Measurements from ENCODE around the gene ACTMAP.

The ACTMAP gene

DNA sequence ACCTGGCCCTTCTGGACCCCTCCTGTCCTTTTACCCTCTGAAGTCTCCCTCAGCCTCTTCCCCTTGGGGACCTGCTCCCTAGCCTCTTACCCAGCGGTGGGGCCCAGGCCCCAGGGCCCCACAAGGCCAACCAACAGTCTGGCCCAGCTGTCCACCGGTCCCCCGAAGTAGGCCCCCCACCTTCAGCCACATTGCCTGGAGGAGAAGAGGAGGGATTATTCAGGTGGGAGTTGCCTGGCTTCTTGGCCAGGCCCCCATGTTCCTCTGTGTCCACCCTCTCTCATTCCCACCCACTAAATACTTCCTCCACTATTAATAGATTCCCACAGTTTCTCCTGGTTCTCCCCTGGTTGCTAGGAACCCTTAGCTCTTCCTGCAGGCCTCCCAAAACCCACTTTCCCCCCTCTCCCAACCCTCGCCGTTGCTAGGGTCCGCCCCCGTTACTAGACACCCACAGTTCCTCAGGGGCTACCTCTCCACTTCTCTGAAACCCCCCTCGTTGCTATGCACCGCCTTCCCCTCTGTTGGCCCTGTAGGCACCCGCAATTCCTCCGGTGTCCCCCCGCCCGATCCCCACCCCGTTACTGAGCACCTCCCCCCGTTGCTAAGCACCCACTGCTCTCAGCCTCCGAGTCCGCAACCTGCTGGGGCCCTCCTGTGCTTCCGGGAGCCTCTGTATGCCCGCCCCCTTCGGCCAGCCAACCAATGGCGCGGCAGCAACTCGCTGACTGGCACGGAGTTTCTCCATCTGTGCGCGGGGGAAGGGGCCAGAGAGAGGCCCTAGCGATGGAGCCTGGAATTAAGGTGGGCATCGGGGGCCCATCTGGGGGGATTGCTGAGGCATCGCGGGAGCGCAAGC, 35.6 kb downstream of the ACTMAP start (continued):
- TF ChIP-seq, protein P1, sequence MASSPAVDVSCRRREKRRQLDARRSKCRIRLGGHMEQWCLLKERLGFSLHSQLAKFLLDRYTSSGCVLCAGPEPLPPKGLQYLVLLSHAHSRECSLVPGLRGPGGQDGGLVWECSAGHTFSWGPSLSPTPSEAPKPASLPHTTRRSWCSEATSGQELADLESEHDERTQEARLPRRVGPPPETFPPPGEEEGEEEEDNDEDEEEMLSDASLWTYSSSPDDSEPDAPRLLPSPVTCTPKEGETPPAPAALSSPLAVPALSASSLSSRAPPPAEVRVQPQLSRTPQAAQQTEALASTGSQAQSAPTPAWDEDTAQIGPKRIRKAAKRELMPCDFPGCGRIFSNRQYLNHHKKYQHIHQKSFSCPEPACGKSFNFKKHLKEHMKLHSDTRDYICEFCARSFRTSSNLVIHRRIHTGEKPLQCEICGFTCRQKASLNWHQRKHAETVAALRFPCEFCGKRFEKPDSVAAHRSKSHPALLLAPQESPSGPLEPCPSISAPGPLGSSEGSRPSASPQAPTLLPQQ (tag by site-specific recombination; IDR thresholded peaks at IDR 0.05), result peak; percentile 93
- TF ChIP-seq MYNN (tag by site-specific recombination; IDR thresholded peaks at IDR 0.05; ENCODE audit: borderline replicate concordance) (peak; percentile 93), KLF8 (tag by site-specific recombination; IDR thresholded peaks at IDR 0.05) (peak; percentile 27; the same call in 1 of the 2 replicates), ZNF660 (tag by site-specific recombination; IDR thresholded peaks at IDR 0.05) (peak; percentile 20; the same call in 1 of the 2 replicates), KLF1 (tag by site-specific recombination; IDR thresholded peaks at IDR 0.05) (peak; percentile 82), GLIS2 (tag by site-specific recombination; IDR thresholded peaks at IDR 0.05) (peak; percentile 96), ZNF768 (tag by site-specific recombination; IDR thresholded peaks at IDR 0.05) (no peak)
- TF ChIP-seq, protein P2, sequence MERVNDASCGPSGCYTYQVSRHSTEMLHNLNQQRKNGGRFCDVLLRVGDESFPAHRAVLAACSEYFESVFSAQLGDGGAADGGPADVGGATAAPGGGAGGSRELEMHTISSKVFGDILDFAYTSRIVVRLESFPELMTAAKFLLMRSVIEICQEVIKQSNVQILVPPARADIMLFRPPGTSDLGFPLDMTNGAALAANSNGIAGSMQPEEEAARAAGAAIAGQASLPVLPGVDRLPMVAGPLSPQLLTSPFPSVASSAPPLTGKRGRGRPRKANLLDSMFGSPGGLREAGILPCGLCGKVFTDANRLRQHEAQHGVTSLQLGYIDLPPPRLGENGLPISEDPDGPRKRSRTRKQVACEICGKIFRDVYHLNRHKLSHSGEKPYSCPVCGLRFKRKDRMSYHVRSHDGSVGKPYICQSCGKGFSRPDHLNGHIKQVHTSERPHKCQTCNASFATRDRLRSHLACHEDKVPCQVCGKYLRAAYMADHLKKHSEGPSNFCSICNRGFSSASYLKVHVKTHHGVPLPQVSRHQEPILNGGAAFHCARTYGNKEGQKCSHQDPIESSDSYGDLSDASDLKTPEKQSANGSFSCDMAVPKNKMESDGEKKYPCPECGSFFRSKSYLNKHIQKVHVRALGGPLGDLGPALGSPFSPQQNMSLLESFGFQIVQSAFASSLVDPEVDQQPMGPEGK (tag by site-specific recombination; IDR thresholded peaks at IDR 0.05), result peak; percentile 77; the same call in 1 of the 2 replicates

DNA sequence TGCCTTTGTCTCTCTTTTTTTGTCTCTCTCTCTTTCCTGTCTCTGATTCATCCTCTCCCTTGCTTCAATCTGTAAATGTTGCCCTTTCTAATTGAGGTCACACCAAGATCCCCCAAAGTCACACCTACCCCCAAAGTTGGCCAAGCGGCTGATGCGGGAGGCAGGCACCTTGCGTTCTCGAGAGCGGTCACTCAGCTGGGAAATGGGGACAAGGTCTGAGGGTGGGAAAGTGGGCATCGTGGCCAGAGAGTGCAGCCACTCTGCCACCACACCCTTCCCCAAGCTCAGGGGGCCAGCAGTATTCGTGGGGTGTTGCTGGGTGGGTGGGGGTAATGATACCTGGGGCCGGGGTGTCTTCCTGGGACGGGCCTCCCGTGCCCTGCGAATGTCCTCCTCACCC, 36.3 kb downstream of the ACTMAP start:
- Histone ChIP-seq H3K36me3 (ENCODE audit: control insufficient read depth in 2 of 2, insufficient read depth in 1 of 2, low read length in 2 of 2) (peaks cover 36 to 49% of the 10 kb centered on the region in 2 experiments), H3K9me3 (ENCODE audit: control insufficient read depth, insufficient read depth, low read depth, low read length) (no peaks in the 10 kb centered on the region), H3K27ac (ENCODE audit: extremely low read depth, low read depth, low read length) (0 out of 2 replicates have a peak overlapping the region, but pooled peaks have one; percentile 86), H3K4me1 (ENCODE audit: control insufficient read depth, insufficient read depth, low read length) (peaks cover 38% of the 10 kb centered on the region), H3K4me3 (ENCODE audit: low read depth, low read length) (no peak overlapping the region)
- ChIA-PET CTCF (interaction anchor here (0.6 to 1.0 kb wide), 2 partner anchors 93 to 344 kb away, joined by 3 to 4 read pairs; no protein-coding TSS in a partner anchor), POLR2A (interaction anchor here (0.6 to 0.7 kb wide), 3 partner anchors 66 to 90 kb away, joined by 3 to 9 read pairs (median 5); no protein-coding TSS in a partner anchor)
- TF ChIP-seq ZNF501 (tag by site-specific recombination; IDR thresholded peaks at IDR 0.05) (no peak), ZNF221 (tag by site-specific recombination; IDR thresholded peaks at IDR 0.05; ENCODE audit: borderline replicate concordance) (no peak), ZNF571 (tag by site-specific recombination; IDR thresholded peaks at IDR 0.05) (no peak), KLF1 (tag by site-specific recombination; IDR thresholded peaks at IDR 0.05) (no peak), ZNF514 (tag by site-specific recombination; IDR thresholded peaks at IDR 0.05) (no peak), SALL2 (tag by site-specific recombination; IDR thresholded peaks at IDR 0.05; ENCODE audit: borderline replicate concordance) (no peak), HOXC10 (CRISPR knock-in tag; IDR thresholded peaks at IDR 0.05) (no peak), ZNF596 (tag by site-specific recombination; IDR thresholded peaks at IDR 0.05) (no peak), ZNF433 (tag by site-specific recombination; IDR thresholded peaks at IDR 0.05; ENCODE audit: low read depth) (no peak), KLF10 (tag by site-specific recombination; IDR thresholded peaks at IDR 0.05) (no peak), ZNF785 (tag by site-specific recombination; IDR thresholded peaks at IDR 0.05) (no peak), IKZF3 (tag by site-specific recombination; IDR thresholded peaks at IDR 0.05) (no peak)

DNA sequence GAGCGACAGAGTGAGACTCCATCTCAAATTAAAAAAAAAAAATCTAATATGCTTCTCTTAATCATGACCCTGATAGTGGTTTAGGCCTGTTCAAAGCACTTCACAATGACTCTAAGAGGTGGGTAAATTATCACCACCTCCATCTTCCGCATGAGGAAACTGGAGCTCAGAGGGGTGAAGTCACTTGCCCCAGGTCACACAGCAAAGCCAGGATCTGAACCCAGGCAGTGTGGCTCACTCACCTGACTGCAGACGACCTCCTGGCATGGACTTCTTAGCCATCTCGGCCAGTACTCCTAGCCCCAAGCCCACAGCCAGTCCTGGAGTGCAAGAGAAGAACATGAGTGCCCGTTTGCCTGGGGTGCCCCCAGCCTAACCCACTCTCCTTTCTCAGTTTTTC, 40.5 kb downstream of the ACTMAP start:
- peaks cover 70 to 90% of the 10 kb centered on the region in 2 experiments for H3K36me3 ChIP-seq (ENCODE audit: control insufficient read depth in 2 of 2, insufficient read depth in 1 of 2, low read length in 2 of 2)
- no peak for TF ChIP-seq ZNF621 (tag by site-specific recombination; IDR thresholded peaks at IDR 0.05)
- TF ChIP-seq MYNN (tag by site-specific recombination; IDR thresholded peaks at IDR 0.05; ENCODE audit: borderline replicate concordance), result no peak
- no peak for TF ChIP-seq ZNF140 (tag by site-specific recombination; IDR thresholded peaks at IDR 0.05)
- TF ChIP-seq ZNF707 (tag by site-specific recombination; IDR thresholded peaks at IDR 0.05), result no peak
- TF ChIP-seq ZNF677 (tag by site-specific recombination; IDR thresholded peaks at IDR 0.05), result no peak
- TF ChIP-seq ZNF768 (tag by site-specific recombination; IDR thresholded peaks at IDR 0.05), result peak; percentile 80
- H3K9me3 ChIP-seq (ENCODE audit: control insufficient read depth, insufficient read depth, low read depth, low read length), result no peaks in the 10 kb centered on the region
- POLR2A ChIA-PET, result interaction anchor here (0.6 kb wide), 1 partner anchor 41 kb away, joined by 3 read pairs; the partner anchor contains the start of genes ACTMAP and SNRPA
- H3K4me3 ChIP-seq (ENCODE audit: low read depth, low read length), result no peak overlapping the region
- CTCF ChIA-PET, result interaction anchor here (0.6 to 1.8 kb wide), 3 partner anchors 46 to 222 kb away, joined by 4 to 5 read pairs (median 4); partner anchors contain the start of gene MIA
- H3K4me1 ChIP-seq (ENCODE audit: control insufficient read depth, insufficient read depth, low read length), result peaks cover 6% of the 10 kb centered on the region
- H3K27ac ChIP-seq (ENCODE audit: extremely low read depth, low read depth, low read length), result no peak overlapping the region
